Psoas muscle (tissue), 8 donors: Measurements from ENCODE around the gene AQP3. TPM values are rescaled to one million over a fixed set of nuclear protein-coding genes. Genes with fewer than 3 reads are reported as not detected.
"Not testable (repeated sequence)": the region's sequence is repeated elsewhere in the genome, so short reads cannot be mapped to it uniquely, and the experiment has no call there.

ENCODE experiments used
- ATAC-seq, 4 donors: fragments of 200-7000 bp; cut with Tn5 transposase; one replicate each; pipeline ENCODE4 v1.9.1; 2020; ENCODE audit warnings: moderate library complexity in 3 of 4, mild to moderate bottlenecking in 2 of 4
- DNase-seq, 2 donors: peaks; one replicate each; pipeline ENCODE4 v3.0.0-alpha.2; 2020
- H3K27ac ChIP-seq: fragments of 200-600 bp; one replicate; pipeline ENCODE4 v1.8.0; 2022
- H3K27me3 ChIP-seq, 3 donors: fragments of 200-600 bp in 1 of 3; one replicate each; pipeline versions ENCODE4 v1.6.1 to v1.8.0; 2013 to 2022; ENCODE audit warnings: low read length in 2 of 3, mild to moderate bottlenecking in 2 of 3, moderate library complexity in 1 of 3; ENCODE audit not compliant: insufficient read depth in 3 of 3
- H3K36me3 ChIP-seq, 2 donors: fragments of 200-600 bp in 1 of 2; one replicate each; pipeline versions ENCODE4 v1.6.1 to v1.8.0; 2013 to 2022; ENCODE audit warnings: low read depth in 1 of 2, mild to moderate bottlenecking in 1 of 2, moderate library complexity in 1 of 2; ENCODE audit not compliant: insufficient read depth in 1 of 2
- H3K4me1 ChIP-seq: fragments of 200-600 bp; one replicate; pipeline ENCODE4 v1.8.0; 2022
- H3K4me3 ChIP-seq: fragments of 200-600 bp; one replicate; pipeline ENCODE4 v1.8.0; 2022; ENCODE audit warnings: mild to moderate bottlenecking
- H3K9me3 ChIP-seq: fragments of 200-600 bp; one replicate; pipeline ENCODE4 v1.8.0; 2022
- CTCF ChIP-seq: fragments of 200-600 bp; IDR thresholded peaks from one replicate; pipeline ENCODE4 v1.8.0; 2022; ENCODE audit warnings: antibody characterized with exemption
- WGBS, 3 donors: extraction: QIAGEN DNeasy Blood & Tissue Kit; methylation state at CpG; one replicate each; pipeline versions ENCODE4 v1.1.6 to v1.1.7; 2013; 5-methylcytosine and 5-hydroxymethylcytosine counted together
- intact Hi-C, 2 donors: fragments of 100-400 bp; cut with DNase I; formaldehyde crosslinking; loops; one replicate each; pipeline versions ENCODE4 v1.11.0 to v1.14.2; 2022
- polyA plus RNA-seq, 3 donors: library from polyadenylated mRNA; stranded (reverse); fragments of 200-250 nt; gene quantifications; one replicate each; pipeline ENCODE4 v1.2.3, GENCODE V29; 2013
- total RNA-seq, 4 donors: library from RNA; stranded (reverse); fragmentation: NEBNext Ultra II Directional in 2 of 4; extraction: Animal tissue kit (Norgen Biotek cat#: 25700) in 2 of 4; gene quantifications; one replicate each; pipeline versions ENCODE4 v1.2.1 to v1.2.4, GENCODE V29; 2021 to 2023
- donor health status: healthy with polysubstance abuse.
- donor health status: DM: no; HTN: no; CAD: no; lungs with moderate emphysema.
- donor health status: Bipolar disorder and iron deficiency.
- donor health status: healthy.
- donor health status: DM: yes; HTN: yes; CAD: no.
- donor health status: DM: no; HTN: no; CAD: no.
- donor health status: DM: no; HTN: no; CAD: no.
- donor health status: DM: yes; HTN: yes; CAD: no.

The AQP3 gene
- total and polyA plus RNA-seq, 7 donors = 2.5 to 12.0 (median 4.7) TPM

DNA sequence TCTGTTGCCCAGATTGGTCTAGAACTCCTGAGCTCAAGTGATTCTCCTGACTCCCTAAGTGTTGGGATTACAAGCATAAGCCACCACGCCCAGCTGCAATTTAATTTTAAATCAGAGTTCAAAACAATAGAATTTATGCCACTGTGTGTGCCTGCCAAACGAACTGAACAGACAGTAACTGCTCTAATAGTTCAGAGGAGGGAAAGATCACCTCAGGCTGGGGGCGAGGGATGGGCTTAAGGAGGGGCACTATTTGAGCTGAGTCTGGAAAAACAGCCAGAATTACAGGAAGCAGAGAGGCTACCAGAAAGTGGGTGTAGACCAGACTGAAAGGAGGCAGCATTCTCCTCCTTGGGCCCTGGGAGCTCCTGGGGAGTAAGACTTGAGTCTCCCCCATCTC, 14.1 kb upstream of the AQP3 start:
- peaks cover 22 to 62% of the 10 kb centered on the region in 2 donors for H3K36me3 ChIP-seq
- H3K4me1 ChIP-seq = no peaks in the 10 kb centered on the region
- H3K4me3 ChIP-seq = no peak overlapping the region
- DNase-seq (no peak), ATAC-seq (no peak)
- TF ChIP-seq CTCF = no peak
- no peaks in the 10 kb centered on the region for H3K9me3 ChIP-seq
- no peaks in the 10 kb centered on the region for H3K27me3 ChIP-seq
- intact Hi-C loops = no loop called here
- H3K27ac ChIP-seq = no peak overlapping the region
- WGBS, 3 donors = 69 to 80% (median 78%) methylated on average over 3 of the region's 3 CpGs

DNA sequence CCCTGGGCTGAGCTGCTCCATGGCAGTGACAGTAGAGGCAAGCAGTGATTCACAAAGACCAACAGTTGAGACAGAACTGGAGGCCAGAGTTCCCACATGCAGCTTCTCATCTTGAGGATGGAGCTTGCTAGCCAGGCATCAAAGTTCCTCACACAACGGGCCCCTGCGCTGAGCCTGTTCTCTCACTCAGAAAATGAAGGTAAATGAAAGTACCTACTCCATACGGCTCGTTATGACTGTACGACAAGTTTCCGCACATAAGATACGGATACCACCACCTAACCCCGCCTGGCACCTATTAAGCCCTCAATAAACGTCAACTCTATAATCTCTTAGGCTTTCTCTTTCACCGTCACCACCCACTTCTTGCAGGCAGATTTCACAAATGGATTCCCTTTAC, 13.5 kb upstream of the AQP3 start:
- ATAC-seq (no peak), DNase-seq (no peak)
- intact Hi-C loops = no loop called here
- H3K27ac ChIP-seq = no peak overlapping the region
- WGBS, 3 donors = 83 to 92% (median 88%) methylated on average over 10 of the region's 10 CpGs
- no peaks in the 10 kb centered on the region for H3K9me3 ChIP-seq
- no peaks in the 10 kb centered on the region for H3K4me1 ChIP-seq
- no peaks in the 10 kb centered on the region for H3K27me3 ChIP-seq
- no peak for TF ChIP-seq CTCF
- peaks cover 22 to 55% of the 10 kb centered on the region in 2 donors for H3K36me3 ChIP-seq
- no peak overlapping the region for H3K4me3 ChIP-seq

GRCh38 chr9:33459115-33459514, 11.7 kb upstream of the AQP3 start:
- intact Hi-C loops = no loop called here
- TF ChIP-seq CTCF = no peak
- no peak for ATAC-seq
- no peaks in the 10 kb centered on the region for H3K4me1 ChIP-seq
- no peak overlapping the region for H3K27ac ChIP-seq
- no peak overlapping the region for H3K4me3 ChIP-seq
- H3K9me3 ChIP-seq = no peaks in the 10 kb centered on the region
- no peaks in the 10 kb centered on the region for H3K27me3 ChIP-seq
- DNase-seq = no peak
- 60 to 79% (median 70%) methylated on average over 3 of the region's 3 CpGs for WGBS, 3 donors
- peaks cover 18 to 38% of the 10 kb centered on the region in 2 donors for H3K36me3 ChIP-seq

GRCh38 chr9:33458444-33458843, 11.1 kb upstream of the AQP3 start:
- Histone ChIP-seq H3K9me3 (no peaks in the 10 kb centered on the region), H3K27ac (no peak overlapping the region), H3K4me1 (no peaks in the 10 kb centered on the region), H3K4me3 (no peak overlapping the region), H3K27me3 (no peaks in the 10 kb centered on the region), H3K36me3 (peaks cover 18 to 31% of the 10 kb centered on the region in 2 donors)
- intact Hi-C loops = no loop called here
- TF ChIP-seq CTCF = no peak
- ATAC-seq (no peak), DNase-seq (no peak)
- 63 to 69% (median 65%) methylated on average over 4 of the region's 4 CpGs for WGBS, 3 donors

DNA sequence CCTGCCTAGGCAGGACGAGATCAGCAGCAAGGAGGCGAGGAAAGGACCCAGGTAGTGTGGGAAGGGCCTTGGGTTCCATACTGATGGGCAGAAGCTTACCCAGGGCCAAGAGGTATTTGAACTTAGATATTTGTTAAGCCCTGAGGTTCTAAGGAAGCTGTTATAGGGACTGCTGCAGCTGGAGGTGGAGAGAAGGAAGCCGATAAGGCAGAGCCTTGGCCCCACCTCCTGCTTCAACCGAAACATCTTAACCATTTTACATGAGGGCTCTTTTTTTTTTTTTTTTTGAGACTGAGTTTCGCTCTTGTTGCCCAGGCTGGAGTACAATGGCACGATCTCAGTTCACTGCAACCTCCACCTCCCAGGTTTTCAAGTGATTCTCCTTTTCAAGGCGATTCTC, 8.6 kb upstream of the AQP3 start:
- 76 to 81% (median 76%) methylated on average over 7 of the region's 7 CpGs for WGBS, 3 donors
- TF ChIP-seq CTCF = no peak

GRCh38 chr9:33455456-33455855, 8.1 kb upstream of the AQP3 start:
- H3K4me1 ChIP-seq, ATAC-seq, H3K36me3 ChIP-seq, H3K27ac ChIP-seq, H3K4me3 ChIP-seq, intact Hi-C loops, H3K27me3 ChIP-seq, DNase-seq, H3K9me3 ChIP-seq: not testable (repeated sequence)
- 92 to 96% (median 94%) methylated on average over 8 of the region's 8 CpGs for WGBS, 3 donors

More for the DNA sequence above, 8.6 kb upstream of the AQP3 start:
- DNase-seq (no peak), ATAC-seq (no peak)
- no peak overlapping the region for H3K4me3 ChIP-seq
- intact Hi-C loops = no loop called here
- H3K4me1 ChIP-seq = no peaks in the 10 kb centered on the region
- no peak overlapping the region for H3K27ac ChIP-seq
- peaks cover 0 to 6% of the 10 kb centered on the region in 2 donors for H3K36me3 ChIP-seq
- H3K9me3 ChIP-seq = no peaks in the 10 kb centered on the region
- H3K27me3 ChIP-seq = no peaks in the 10 kb centered on the region

DNA sequence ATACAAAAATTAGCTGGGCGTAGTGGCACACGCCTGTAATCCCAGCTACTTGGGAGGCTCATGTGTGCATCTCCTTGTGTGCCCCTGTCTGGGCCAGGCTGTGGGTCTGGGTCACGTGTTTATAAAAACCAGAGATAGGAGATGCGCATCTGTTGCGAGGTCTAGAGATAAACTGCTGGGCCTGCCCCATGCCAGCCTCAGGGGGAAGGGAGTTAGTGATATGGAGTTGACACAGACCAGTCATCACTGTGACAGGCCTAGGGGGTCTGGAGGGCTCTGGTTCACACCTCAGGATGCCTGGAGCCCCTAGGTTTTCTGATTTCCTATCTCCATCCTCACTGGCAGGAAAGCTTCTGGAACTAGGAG, 7.3 kb upstream of the AQP3 start:
- intact Hi-C loops, H3K36me3 ChIP-seq, H3K27ac ChIP-seq, ATAC-seq, H3K27me3 ChIP-seq, DNase-seq, H3K4me1 ChIP-seq, H3K9me3 ChIP-seq, H3K4me3 ChIP-seq: not testable (repeated sequence)
- WGBS, 3 donors = 89 to 97% (median 92%) methylated on average over 5 of the region's 5 CpGs
